Measurements from ENCODE around the gene GDAP1L1. TPM values are rescaled to one million over a fixed set of nuclear protein-coding genes. Genes with fewer than 3 reads are reported as not detected.

Gene GDAP1L1
- total and polyA plus RNA-seq, 2 donors from 2014 or later = not detected

- no peak for FAIRE-seq
- H3K4me1 ChIP-seq (ENCODE audit: control insufficient read depth in 2 of 3, insufficient read depth in 2 of 3, low read depth in 1 of 3, low read length in 3 of 3) = peaks cover 6 to 13% (median 11%) of the 10 kb centered on the region in 3 donors
- no peaks in the 10 kb centered on the region for H3K9me3 ChIP-seq (ENCODE audit: control insufficient read depth in 2 of 3, insufficient read depth in 1 of 3, low read length in 3 of 3)
- intact Hi-C loops (cut with DNase I) = no loop called here
- H3K36me3 ChIP-seq (ENCODE audit: control insufficient read depth in 2 of 3, insufficient read depth in 3 of 3, low read length in 3 of 3) = peaks cover 0 to 17% (median 3%) of the 10 kb centered on the region in 3 donors
- peak overlapping the region; percentile 83 to 87 (median 86) for H3K4me3 ChIP-seq (ENCODE audit: low read length in 3 of 3)
- H3K9ac ChIP-seq (ENCODE audit: low read length in 3 of 3) = peak overlapping the region; percentile 70 to 92 (median 92)
- H3K27ac ChIP-seq (ENCODE audit: low read depth in 2 of 2, low read length in 2 of 2) = peak overlapping the region; percentile 92 to 96
- no peak for TF ChIP-seq CTCF (IDR thresholded peaks at IDR 0.05; ENCODE audit: borderline replicate concordance, extremely low read depth, insufficient read depth)
- H3K27me3 ChIP-seq (ENCODE audit: control insufficient read depth, insufficient read depth, low read length) = no peaks in the 10 kb centered on the region
- DNase-seq = peak in 3 of 5 donors; percentile 59 to 71 (median 62)
Measured at GRCh38 chr20:44209686-44210405, 37.3 kb upstream of the GDAP1L1 start.

GRCh38 chr20:44210406-44211176 lies 36.5 kb upstream of the GDAP1L1 start, which contains the start of gene OSER1:
TSS of gene OSER1 (minus strand) at chr20:44210771. CDS start at chr20:44206957, 3,814 bp downstream.
- Histone ChIP-seq H3K9me3 (ENCODE audit: control insufficient read depth in 2 of 3, insufficient read depth in 1 of 3, low read length in 3 of 3) (no peaks in the 10 kb centered on the region), H3K4me3 (ENCODE audit: low read length in 3 of 3) (peak within 1 kb of the TSS; percentile 86 to 90 (median 87)), H3K4me1 (ENCODE audit: control insufficient read depth in 2 of 3, insufficient read depth in 2 of 3, low read depth in 1 of 3, low read length in 3 of 3) (peaks cover 6 to 13% (median 11%) of the 10 kb centered on the region in 3 donors), H3K27ac (ENCODE audit: low read depth in 2 of 2, low read length in 2 of 2) (peak within 1 kb of the TSS; percentile 92 to 96), H3K9ac (ENCODE audit: low read length in 3 of 3) (peak within 1 kb of the TSS; percentile 92 to 96 (median 92)), H3K27me3 (ENCODE audit: control insufficient read depth, insufficient read depth, low read length) (no peaks in the 10 kb centered on the region), H3K36me3 (ENCODE audit: control insufficient read depth in 2 of 3, insufficient read depth in 3 of 3, low read length in 3 of 3) (peaks cover 0 to 10% (median 0%) of the 10 kb centered on the region in 3 donors)
- DNase-seq (peak; percentile 98 to 99 (median 98)), FAIRE-seq (no peak)
- intact Hi-C loops (cut with DNase I) = no loop called here
- no peak for TF ChIP-seq CTCF (IDR thresholded peaks at IDR 0.05; ENCODE audit: borderline replicate concordance, extremely low read depth, insufficient read depth)

GRCh38 chr20:44211177-44212039 lies 35.7 kb upstream of the GDAP1L1 start:
- TF ChIP-seq CTCF (IDR thresholded peaks at IDR 0.05; ENCODE audit: borderline replicate concordance, extremely low read depth, insufficient read depth) = no peak
- DNase-seq (peak in 1 of 5 donors; percentile 43), FAIRE-seq (no peak)
- peaks cover 0 to 2% (median 0%) of the 10 kb centered on the region in 3 donors for H3K36me3 ChIP-seq (ENCODE audit: control insufficient read depth in 2 of 3, insufficient read depth in 3 of 3, low read length in 3 of 3)
- H3K9me3 ChIP-seq (ENCODE audit: control insufficient read depth in 2 of 3, insufficient read depth in 1 of 3, low read length in 3 of 3) = no peaks in the 10 kb centered on the region
- H3K9ac ChIP-seq (ENCODE audit: low read length in 3 of 3) = peak overlapping the region; percentile 63 to 96 (median 83)
- peak overlapping the region; percentile 83 to 90 (median 86) for H3K4me3 ChIP-seq (ENCODE audit: low read length in 3 of 3)
- intact Hi-C loops (cut with DNase I) = no loop called here
- no peaks in the 10 kb centered on the region for H3K27me3 ChIP-seq (ENCODE audit: control insufficient read depth, insufficient read depth, low read length)
- peaks cover 6 to 13% (median 11%) of the 10 kb centered on the region in 3 donors for H3K4me1 ChIP-seq (ENCODE audit: control insufficient read depth in 2 of 3, insufficient read depth in 2 of 3, low read depth in 1 of 3, low read length in 3 of 3)
- H3K27ac ChIP-seq (ENCODE audit: low read depth in 2 of 2, low read length in 2 of 2) = peak overlapping the region; percentile 92
